Measurements from ENCODE around the gene CAPN11. TPM values are rescaled to one million over a fixed set of nuclear protein-coding genes. Genes with fewer than 3 reads are reported as not detected.
"Not testable (repeated sequence)": the region's sequence is repeated elsewhere in the genome, so short reads cannot be mapped to it uniquely, and the experiment has no call there.

CAPN11 gene
- total and polyA plus RNA-seq, 7 donors: 0.05 to 0.32 (median 0.13) TPM; not detected in 3

GRCh38 chr6:44182911-44183390, 24.3 kb downstream of the CAPN11 start:
- WGBS, 3 donors: 93 to 94% (median 94%) methylated on average over 4 of the region's 4 CpGs
- H3K4me3 ChIP-seq: no peak overlapping the region
- H3K36me3 ChIP-seq (ENCODE audit: insufficient read depth in 1 of 2, low read depth in 1 of 2): no peaks in the 10 kb centered on the region
- no peak for ATAC-seq
- intact Hi-C loops (cut with DNase I): loop anchor here in 1 of 2 donors (5.0 kb wide), 1 partner anchor 34 kb away; the partner anchor contains the start of gene MYMX
- H3K4me1 ChIP-seq: peaks cover 4% of the 10 kb centered on the region
- no peak for DNase-seq
- no peaks in the 10 kb centered on the region for H3K27me3 ChIP-seq (ENCODE audit: insufficient read depth in 3 of 3, low read length in 2 of 3)
- H3K27ac ChIP-seq: no peak overlapping the region
- no peaks in the 10 kb centered on the region for H3K9me3 ChIP-seq
- no peak for TF ChIP-seq CTCF (IDR thresholded peaks at IDR 0.05)

GRCh38 chr6:44183783-44184182, 25.2 kb downstream of the CAPN11 start:
- H3K27me3 ChIP-seq (ENCODE audit: insufficient read depth in 3 of 3, low read length in 2 of 3): no peaks in the 10 kb centered on the region
- DNase-seq (no peak), ATAC-seq (no peak)
- H3K36me3 ChIP-seq (ENCODE audit: insufficient read depth in 1 of 2, low read depth in 1 of 2): no peaks in the 10 kb centered on the region
- H3K4me1 ChIP-seq: no peaks in the 10 kb centered on the region
- no peak overlapping the region for H3K27ac ChIP-seq
- no peak for TF ChIP-seq CTCF (IDR thresholded peaks at IDR 0.05)
- H3K9me3 ChIP-seq: no peaks in the 10 kb centered on the region
- 69 to 81% (median 75%) methylated on average over 9 of the region's 9 CpGs for WGBS, 3 donors
- intact Hi-C loops (cut with DNase I): loop anchor here in 1 of 2 donors (5.0 kb wide), 1 partner anchor 34 kb away; the partner anchor contains the start of gene MYMX
- no peak overlapping the region for H3K4me3 ChIP-seq

- H3K4me1 ChIP-seq; H3K27ac ChIP-seq; H3K36me3 ChIP-seq (ENCODE audit: insufficient read depth in 1 of 2, low read depth in 1 of 2); DNase-seq; H3K4me3 ChIP-seq; H3K27me3 ChIP-seq (ENCODE audit: insufficient read depth in 3 of 3, low read length in 2 of 3); ATAC-seq; H3K9me3 ChIP-seq: not testable (repeated sequence)
- intact Hi-C loops (cut with DNase I): loop anchor here in 1 of 2 donors (5.0 kb wide), 1 partner anchor 1862 kb away; no protein-coding TSS in a partner anchor
- WGBS, 3 donors: 85 to 95% (median 90%) methylated on average over 7 of the region's 7 CpGs
Measured at GRCh38 chr6:44185356-44185755, 26.7 kb downstream of the CAPN11 start.

GRCh38 chr6:44185953-44186634, 27.5 kb downstream of the CAPN11 start:
- intact Hi-C loops (cut with DNase I): loop anchor here in 1 of 2 donors (5.0 kb wide), 1 partner anchor 1861 kb away; no protein-coding TSS in a partner anchor
- TF ChIP-seq CTCF (IDR thresholded peaks at IDR 0.05): no peak
- Histone ChIP-seq H3K4me1 (no peaks in the 10 kb centered on the region), H3K27ac (no peak overlapping the region), H3K9me3 (no peaks in the 10 kb centered on the region), H3K36me3 (ENCODE audit: insufficient read depth in 1 of 2, low read depth in 1 of 2) (no peaks in the 10 kb centered on the region), H3K4me3 (no peak overlapping the region), H3K27me3 (ENCODE audit: insufficient read depth in 3 of 3, low read length in 2 of 3) (no peaks in the 10 kb centered on the region)
- no peak for ATAC-seq
- WGBS, 3 donors: 52 to 58% (median 57%) methylated on average over 9 of the region's 9 CpGs
- no peak for DNase-seq

- 73 to 78% (median 77%) methylated on average over 7 of the region's 7 CpGs for WGBS, 3 donors
Measured at GRCh38 chr6:44186635-44187025, 28.0 kb downstream of the CAPN11 start.

More at GRCh38 chr6:44186635-44187025, 28.0 kb downstream of the CAPN11 start:
- Histone ChIP-seq H3K27ac (no peak overlapping the region), H3K4me1 (no peaks in the 10 kb centered on the region), H3K27me3 (ENCODE audit: insufficient read depth in 3 of 3, low read length in 2 of 3) (no peaks in the 10 kb centered on the region), H3K36me3 (ENCODE audit: insufficient read depth in 1 of 2, low read depth in 1 of 2) (no peaks in the 10 kb centered on the region), H3K4me3 (no peak overlapping the region), H3K9me3 (no peaks in the 10 kb centered on the region)
- ATAC-seq (no peak), DNase-seq (no peak)
- intact Hi-C loops (cut with DNase I): loop anchor here in 1 of 2 donors (5.0 kb wide), 1 partner anchor 1861 kb away; no protein-coding TSS in a partner anchor
- TF ChIP-seq CTCF (IDR thresholded peaks at IDR 0.05): no peak

Data from psoas muscle (tissue), 8 donors.